Fibroblast of skin of left quadriceps (primary cell): ENCODE data around the gene HCK.
A peak's percentile ranks its signal among the peaks of the same experiment; 100 is the strongest.
"Not testable (repeated sequence)": the region's sequence is repeated elsewhere in the genome, so short reads cannot be mapped to it uniquely, and the experiment has no call there.

ENCODE experiments used
- DNase-seq, 2 experiments: peaks; one replicate each; pipeline ENCODE4 v3.0.0-alpha.2; 2013; ENCODE audit warnings: low read depth in 2 of 2

The HCK gene

GRCh38 chr20:32028647-32029372, 23.2 kb upstream of the HCK start:
- DNase-seq, result no peak

DNA sequence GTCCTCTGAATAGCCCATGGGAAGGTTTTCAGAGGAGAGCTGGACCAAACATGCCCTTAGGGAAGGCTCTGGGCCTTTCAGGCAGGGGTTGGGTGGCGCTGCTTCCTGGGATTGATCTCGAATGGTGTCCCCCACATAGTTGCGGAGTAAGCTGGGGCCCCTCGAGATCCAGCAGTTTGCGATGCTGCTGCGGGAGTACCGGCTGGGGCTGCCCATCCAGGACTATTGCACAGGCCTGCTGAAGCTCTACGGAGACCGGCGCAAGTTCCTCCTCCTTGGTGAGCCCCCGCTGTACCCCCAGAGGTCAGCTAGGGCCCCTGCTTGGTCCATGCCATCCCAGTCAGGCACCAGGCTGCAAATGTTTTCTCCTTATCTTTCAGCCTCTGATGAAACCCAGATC, 22.5 kb upstream of the HCK start:
- DNase-seq, result no peak

- DNase-seq, result peak; percentile 42 to 47
Measured at GRCh38 chr20:32031007-32031958, 20.8 kb upstream of the HCK start.

DNA sequence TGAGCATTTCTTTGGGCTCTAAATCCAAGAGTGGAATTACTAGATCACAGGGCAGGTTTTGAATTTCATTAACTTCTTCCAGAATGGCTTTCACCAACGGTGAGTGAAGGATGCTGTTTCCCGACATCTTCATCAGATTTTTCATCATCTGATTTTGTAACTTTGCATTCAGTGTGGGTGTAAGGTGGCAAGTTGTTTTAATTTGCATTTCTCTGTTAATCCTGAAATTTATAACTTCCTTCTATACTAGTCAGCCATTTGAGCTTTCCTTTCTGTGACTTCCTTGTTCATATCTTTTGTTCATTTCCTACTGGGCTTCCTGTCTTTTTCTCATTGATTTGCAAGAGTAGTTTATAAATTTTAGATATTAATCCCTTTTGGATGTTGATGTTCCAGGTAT, 18.7 kb upstream of the HCK start:
- DNase-seq, result no peak

GRCh38 chr20:32033721-32034120, 18.3 kb upstream of the HCK start:
- not testable (repeated sequence) for DNase-seq

- DNase-seq, result no peak
Measured at GRCh38 chr20:32034581-32035425, 17.2 kb upstream of the HCK start.

- DNase-seq, result no peak
Measured at GRCh38 chr20:32035426-32035779, 16.6 kb upstream of the HCK start.

- no peak for DNase-seq
Measured at GRCh38 chr20:32036252-32036651, 15.8 kb upstream of the HCK start.

DNA sequence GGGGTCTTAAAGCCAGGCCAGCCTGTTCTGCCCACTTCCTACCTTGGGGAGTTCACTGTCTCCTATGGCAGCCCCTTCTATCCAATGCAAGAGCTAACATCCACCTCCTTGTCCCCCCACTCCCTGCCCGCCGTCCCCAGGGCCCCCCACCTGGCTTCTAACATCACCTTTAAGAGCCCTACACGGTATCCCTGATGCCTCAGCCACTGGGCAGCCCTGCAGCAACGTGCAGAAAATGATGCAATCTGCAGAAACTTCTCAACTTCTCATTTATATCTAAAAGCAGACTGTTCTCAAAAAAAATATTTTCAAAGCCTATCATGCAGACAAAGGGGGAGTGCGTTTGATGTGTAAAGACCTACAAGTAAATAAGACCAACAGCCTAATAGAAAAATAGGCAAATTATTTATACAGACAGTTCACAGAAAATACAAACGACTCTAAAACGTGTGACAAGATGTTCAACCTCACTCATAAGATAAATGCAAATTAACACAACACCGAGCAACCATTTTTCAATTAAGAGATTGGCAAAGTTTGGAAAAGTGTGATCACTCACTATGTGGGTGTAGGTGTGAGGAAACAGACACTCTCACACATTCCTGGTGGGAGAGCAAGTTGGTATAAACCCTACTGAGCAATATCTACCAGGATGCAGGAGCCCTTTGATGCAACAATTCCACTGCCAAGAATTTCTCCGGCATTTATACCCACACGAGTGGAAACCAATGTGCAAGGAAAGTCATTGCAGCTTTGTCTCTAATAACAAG, 15.1 kb upstream of the HCK start:
- DNase-seq, result peak; percentile 13 to 17

DNA sequence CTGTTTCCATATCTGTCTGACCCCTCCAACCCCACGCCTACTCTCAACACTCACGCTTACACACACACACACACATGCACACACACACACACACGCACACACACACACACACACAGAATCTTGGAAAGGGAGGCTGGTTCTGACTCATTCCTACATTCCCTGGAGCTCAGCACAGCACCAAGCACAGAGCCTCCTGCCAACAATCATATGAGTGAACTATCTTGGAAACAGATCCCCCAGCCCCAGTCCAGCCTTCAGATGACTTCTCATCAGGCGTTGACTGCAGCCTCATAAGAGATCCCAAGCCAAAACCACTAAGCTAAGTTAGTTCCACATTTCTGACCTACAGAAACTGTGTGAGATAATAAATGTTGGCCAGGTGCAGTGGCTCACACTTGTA, 14.1 kb upstream of the HCK start:
- DNase-seq, result peak; percentile 9 to 12

DNA sequence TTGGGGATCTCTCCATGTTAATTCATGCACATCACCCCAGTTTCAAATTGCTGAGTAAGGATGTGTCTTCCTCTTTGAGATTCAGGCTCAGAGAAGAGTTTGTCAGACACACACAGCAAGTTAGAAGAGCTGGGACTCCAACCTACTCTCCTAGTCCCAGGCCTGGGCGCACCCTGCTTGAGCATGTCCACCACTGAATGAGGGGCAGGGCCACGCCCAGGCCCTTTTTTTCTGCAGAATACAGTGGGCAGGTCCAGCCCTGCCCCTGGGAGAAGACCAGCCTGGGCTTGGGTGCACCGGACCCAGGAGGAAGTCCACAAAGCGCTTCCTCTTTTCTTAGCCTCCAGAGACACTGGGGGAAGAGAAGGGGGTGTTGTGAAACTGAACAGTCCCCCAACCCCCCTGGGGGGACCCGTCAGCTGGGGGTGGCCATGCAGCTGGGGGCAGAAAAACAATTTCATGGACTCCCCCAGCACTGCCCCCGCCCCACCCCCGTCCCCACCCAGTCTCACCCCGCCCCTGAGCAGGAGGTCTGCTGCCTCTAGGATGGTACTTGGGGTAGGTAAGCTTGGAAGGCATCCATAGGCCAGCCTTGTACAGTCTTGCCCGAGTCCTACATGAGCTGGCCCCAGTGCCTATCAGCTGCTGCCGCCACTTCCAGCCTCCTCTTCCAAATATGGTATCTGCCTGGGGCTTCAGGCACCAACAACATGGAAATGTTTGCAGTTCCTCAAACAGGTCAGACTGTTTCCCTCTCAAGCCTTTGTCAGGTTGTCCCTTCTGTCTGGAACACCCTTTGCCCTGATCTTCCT, 11.7 kb upstream of the HCK start:
- DNase-seq, result no peak

DNA sequence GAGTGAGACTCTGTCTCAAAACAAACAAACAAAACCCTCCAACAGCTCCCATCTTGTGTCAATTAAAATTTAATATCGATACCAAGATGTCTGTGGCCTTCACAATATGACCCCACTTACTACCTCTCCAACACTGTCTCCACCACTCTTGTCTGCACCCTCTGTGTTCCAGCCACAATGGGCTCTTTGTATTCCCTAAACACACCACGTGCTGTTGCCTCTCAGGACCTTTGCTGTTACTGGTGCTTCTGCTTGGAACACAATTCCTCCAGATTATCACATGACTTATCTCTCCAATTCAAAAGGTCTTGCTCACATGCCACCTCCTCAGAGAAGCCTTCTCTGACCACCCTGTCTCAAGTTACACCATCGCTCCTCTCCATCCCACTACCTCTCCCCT, 6.0 kb upstream of the HCK start:
- no peak for DNase-seq

- DNase-seq, result no peak
Measured at GRCh38 chr20:32050324-32050841, 1.7 kb upstream of the HCK start.

DNA sequence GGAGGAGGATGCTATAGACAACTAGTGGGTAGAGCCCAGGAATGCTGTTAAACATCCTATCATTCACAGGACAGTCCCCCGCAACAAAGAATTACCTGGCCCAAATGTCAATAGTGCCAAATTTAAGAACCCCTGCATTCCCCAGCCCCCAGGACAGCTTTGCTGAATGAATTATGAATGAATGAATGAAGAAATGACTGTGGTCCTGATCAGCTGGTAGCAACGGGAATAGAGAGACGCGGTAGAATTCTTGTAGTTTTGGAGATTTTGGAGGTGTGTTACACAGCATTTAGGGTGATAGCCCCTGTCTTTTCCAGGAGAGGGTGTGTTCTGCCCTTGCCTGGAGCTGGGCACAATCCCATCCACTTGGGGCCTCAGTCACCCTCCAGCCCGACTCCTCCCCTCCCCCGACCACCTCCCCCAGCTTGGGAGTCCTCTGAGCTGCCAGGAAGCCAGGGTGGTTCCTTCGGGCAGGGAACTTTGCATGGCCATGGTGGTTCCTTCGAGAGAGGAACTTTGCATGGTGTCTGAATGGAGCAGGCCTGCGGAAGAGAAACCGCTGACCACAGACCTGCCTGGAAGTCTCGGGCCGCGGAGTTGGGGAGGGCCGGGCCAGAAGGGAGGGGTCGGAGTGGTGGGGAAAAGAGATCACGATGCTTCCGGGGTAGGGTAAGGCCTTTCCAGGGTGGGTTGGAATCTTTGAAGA, 1.0 kb upstream of the HCK start:
- DNase-seq, result no peak

DNA sequence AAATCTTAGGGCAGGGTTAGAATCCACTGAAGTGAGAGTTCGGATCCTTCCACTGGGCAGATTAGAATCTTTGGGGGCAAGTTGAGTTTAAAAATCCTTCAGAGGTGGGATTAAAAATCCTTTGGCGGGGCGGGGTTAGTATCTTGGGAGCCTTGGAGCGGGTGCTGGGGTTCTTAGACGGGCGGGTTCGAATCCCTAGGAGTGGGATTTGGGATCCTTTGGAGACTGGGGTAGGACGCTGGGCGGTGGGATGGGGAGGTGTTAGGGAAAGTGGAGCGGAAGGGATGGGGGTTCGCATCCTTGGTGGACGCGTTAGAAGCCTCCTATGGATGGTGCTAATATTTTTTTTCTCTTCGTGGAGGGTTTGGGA, 337 bp upstream of the HCK start:
- no peak for DNase-seq

GRCh38 chr20:32052778-32053362, 828 bp downstream of the HCK start:
- DNase-seq, result no peak

GRCh38 chr20:32053648-32054047, 1.6 kb downstream of the HCK start:
- no peak for DNase-seq

- no peak for DNase-seq
Measured at GRCh38 chr20:32056708-32057483, 4.9 kb downstream of the HCK start.
